Measurements from ENCODE around the gene PTPN14. TPM values are rescaled to one million over a fixed set of nuclear protein-coding genes. Genes with fewer than 3 reads are reported as not detected.

The PTPN14 gene
- polyA plus RNA-seq, 3 donors from 2014 or later = 0.04 TPM; not detected in 2

- Mint-ChIP-seq H3K4me1 (peaks cover 34 to 41% of the 10 kb centered on the region in 2 donors), H3K27me3 (ENCODE audit: low read depth in 3 of 3) (no peaks in the 10 kb centered on the region), H3K9me3 (no peaks in the 10 kb centered on the region), H3K27ac (no peak overlapping the region), H3K36me3 (no peaks in the 10 kb centered on the region), H3K4me3 (no peak overlapping the region)
- DNase-seq = no peak
Measured at GRCh38 chr1:214305164-214305751, 246.1 kb downstream of the PTPN14 start.

GRCh38 chr1:214303141-214303930 is 248.1 kb downstream of the PTPN14 start:
- peak overlapping the region in 1 of 6 donors; percentile 15 for H3K27ac Mint-ChIP-seq

GRCh38 chr1:214301526-214301925 is 249.9 kb downstream of the PTPN14 start:
- Mint-ChIP-seq H3K9me3 (no peaks in the 10 kb centered on the region), H3K4me1 (peaks cover 19 to 20% of the 10 kb centered on the region in 2 donors), H3K27me3 (ENCODE audit: low read depth in 3 of 3) (peaks cover 0 to 2% (median 0%) of the 10 kb centered on the region in 3 donors), H3K27ac (no peak overlapping the region), H3K36me3 (peaks cover 0 to 8% (median 5%) of the 10 kb centered on the region in 3 donors), H3K4me3 (no peak overlapping the region)
- DNase-seq = no peak

More at GRCh38 chr1:214303141-214303930, 248.1 kb downstream of the PTPN14 start:
- DNase-seq = no peak
- H3K27me3 Mint-ChIP-seq (ENCODE audit: low read depth in 3 of 3) = peaks cover 0 to 2% (median 0%) of the 10 kb centered on the region in 3 donors
- no peak overlapping the region for H3K4me3 Mint-ChIP-seq
- peaks cover 22 to 23% of the 10 kb centered on the region in 2 donors for H3K4me1 Mint-ChIP-seq
- H3K36me3 Mint-ChIP-seq = peaks cover 0 to 3% (median 2%) of the 10 kb centered on the region in 3 donors
- no peaks in the 10 kb centered on the region for H3K9me3 Mint-ChIP-seq

- Mint-ChIP-seq H3K36me3 (peaks cover 0 to 8% (median 5%) of the 10 kb centered on the region in 3 donors), H3K27me3 (ENCODE audit: low read depth in 3 of 3) (peaks cover 0 to 2% (median 0%) of the 10 kb centered on the region in 3 donors), H3K4me3 (no peak overlapping the region), H3K9me3 (no peaks in the 10 kb centered on the region), H3K4me1 (peaks cover 19 to 22% of the 10 kb centered on the region in 2 donors), H3K27ac (no peak overlapping the region)
- no peak for DNase-seq
Measured at GRCh38 chr1:214300149-214300780, 251.1 kb downstream of the PTPN14 start.

Other genes with a start within 250 kb of the PTPN14 start
- 1 to 10 TPM in 1 of 3 donors, not detected in 2; 3.4 TPM for gene CENPF, start 51.6 kb upstream of the PTPN14 start, polyA plus RNA-seq